Stomach (tissue), 4 donors: ENCODE measurements around the gene PPARGC1A.

Experiments used
- POLR2A ChIP-seq, 4 donors: fragments of 450-650 bp; IDR thresholded peaks; one replicate each; pipeline ENCODE4 v1.6.1; 2016; ENCODE audit warnings: antibody characterized with exemption in 4 of 4, control low read depth in 2 of 4, mild to moderate bottlenecking in 1 of 4, moderate library complexity in 1 of 4
- TF ChIP-seq, protein P1 (sequence below), 7 experiments: fragments of 450-650 bp in 4 of 7; fragments of 200-600 bp in 3 of 7; sonication (generic) in 3 of 7; IDR thresholded peaks; one replicate each; pipeline ENCODE4 v1.5.1; 2016 to 2019; ENCODE audit warnings: antibody characterized with exemption in 7 of 7, control low read depth in 2 of 7, mild to moderate bottlenecking in 1 of 7

DNA sequence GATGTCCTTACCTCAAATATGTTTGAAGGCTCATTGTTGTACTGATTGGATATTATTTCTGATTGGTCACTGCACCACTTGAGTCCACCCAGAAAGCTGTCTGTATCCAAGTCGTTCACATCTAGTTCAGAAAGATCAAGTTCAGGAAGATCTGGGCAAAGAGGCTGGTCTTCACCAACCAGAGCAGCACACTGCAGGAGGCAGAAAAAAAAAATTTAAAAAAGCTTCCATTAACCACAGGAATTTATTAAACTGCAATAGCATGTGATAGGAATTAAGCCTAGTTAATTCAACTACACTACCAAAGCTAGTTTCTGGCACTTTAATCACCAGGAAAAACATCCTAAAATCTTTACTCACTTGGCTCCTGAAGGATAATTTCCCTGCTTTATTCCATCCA, 5.1 kb downstream of the PPARGC1A start:
- TF ChIP-seq, protein P1, sequence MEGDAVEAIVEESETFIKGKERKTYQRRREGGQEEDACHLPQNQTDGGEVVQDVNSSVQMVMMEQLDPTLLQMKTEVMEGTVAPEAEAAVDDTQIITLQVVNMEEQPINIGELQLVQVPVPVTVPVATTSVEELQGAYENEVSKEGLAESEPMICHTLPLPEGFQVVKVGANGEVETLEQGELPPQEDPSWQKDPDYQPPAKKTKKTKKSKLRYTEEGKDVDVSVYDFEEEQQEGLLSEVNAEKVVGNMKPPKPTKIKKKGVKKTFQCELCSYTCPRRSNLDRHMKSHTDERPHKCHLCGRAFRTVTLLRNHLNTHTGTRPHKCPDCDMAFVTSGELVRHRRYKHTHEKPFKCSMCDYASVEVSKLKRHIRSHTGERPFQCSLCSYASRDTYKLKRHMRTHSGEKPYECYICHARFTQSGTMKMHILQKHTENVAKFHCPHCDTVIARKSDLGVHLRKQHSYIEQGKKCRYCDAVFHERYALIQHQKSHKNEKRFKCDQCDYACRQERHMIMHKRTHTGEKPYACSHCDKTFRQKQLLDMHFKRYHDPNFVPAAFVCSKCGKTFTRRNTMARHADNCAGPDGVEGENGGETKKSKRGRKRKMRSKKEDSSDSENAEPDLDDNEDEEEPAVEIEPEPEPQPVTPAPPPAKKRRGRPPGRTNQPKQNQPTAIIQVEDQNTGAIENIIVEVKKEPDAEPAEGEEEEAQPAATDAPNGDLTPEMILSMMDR (IDR thresholded peaks at IDR 0.05) = no peak
- TF ChIP-seq POLR2A (IDR thresholded peaks at IDR 0.05) = no peak
